SH-SY5Y (cell line): ENCODE results near the gene KLK14.

ENCODE experiments used
- GATA2 ChIP-seq: IDR thresholded peaks from 2 replicates; pipeline ENCODE4 v1.6.1; 2011; ENCODE audit warnings: mild to moderate bottlenecking, low read depth, low read length
- GATA3 ChIP-seq: IDR thresholded peaks from 2 replicates; pipeline ENCODE4 v1.6.1; 2011; ENCODE audit warnings: low read depth, mild to moderate bottlenecking, low read length, moderate library complexity

- no peak for TF ChIP-seq GATA3
- TF ChIP-seq GATA2, result no peak
These were observed 49.3 kb upstream of the KLK14 start for GRCh38 chr19:51131780-51132680.
